ENCODE measurements around the gene STMN3.
"Not testable (repeated sequence)": the region's sequence is repeated elsewhere in the genome, so short reads cannot be mapped to it uniquely, and the experiment has no call there.

The STMN3 gene

GRCh38 chr20:63602321-63602720 lies 50.9 kb downstream of the STMN3 start:
- DNase-seq, result no peak

GRCh38 chr20:63601679-63602078 lies 51.5 kb downstream of the STMN3 start:
- not testable (repeated sequence) for DNase-seq

GRCh38 chr20:63599396-63600050 lies 53.7 kb downstream of the STMN3 start:
- no peak for DNase-seq

- DNase-seq, result no peak
These were observed 54.5 kb downstream of the STMN3 start for GRCh38 chr20:63598479-63599395.

GRCh38 chr20:63597651-63598478 lies 55.4 kb downstream of the STMN3 start:
- no peak for DNase-seq

- DNase-seq, result no peak
These were observed 56.8 kb downstream of the STMN3 start for GRCh38 chr20:63596423-63596822.

GRCh38 chr20:63595416-63596127 lies 57.7 kb downstream of the STMN3 start:
- no peak for DNase-seq

GRCh38 chr20:63594043-63594561 lies 59.1 kb downstream of the STMN3 start:
- DNase-seq, result no peak

GRCh38 chr20:63592661-63593060 lies 60.6 kb downstream of the STMN3 start:
- no peak for DNase-seq

GRCh38 chr20:63591786-63592355 lies 61.4 kb downstream of the STMN3 start:
- DNase-seq, result no peak

- no peak for DNase-seq
These were observed 62.1 kb downstream of the STMN3 start for GRCh38 chr20:63591147-63591533.

GRCh38 chr20:63590218-63591146 lies 62.7 kb downstream of the STMN3 start:
- no peak for DNase-seq
